ENCODE results near the gene DSP. TPM values are rescaled to one million over a fixed set of nuclear protein-coding genes. Genes with fewer than 3 reads are reported as not detected.

The DSP gene
- total RNA-seq, 1 experiment from 2014 or later = 104 TPM

- TF ChIP-seq POLR2A (IDR thresholded peaks at IDR 0.05; ENCODE audit: borderline replicate concordance, extremely low read depth, insufficient read depth, insufficient read length) (no peak), CTCF (IDR thresholded peaks at IDR 0.05 in 2 of 3, conservative IDR thresholded peaks at IDR 0.05 in 1 of 3; ENCODE audit: borderline replicate concordance in 1 of 3, insufficient read depth in 1 of 3, low read depth in 2 of 3, low read length in 2 of 3) (no peak), POLR2AphosphoS5 (IDR thresholded peaks at IDR 0.05; ENCODE audit: low read depth, low read length) (no peak), EZH2phosphoT487 (IDR thresholded peaks at IDR 0.05; ENCODE audit: borderline replicate concordance) (no peak), ATF3 (IDR thresholded peaks at IDR 0.05) (no peak), MAX (IDR thresholded peaks at IDR 0.05) (no peak), YY1 (IDR thresholded peaks at IDR 0.05; ENCODE audit: extremely low read depth, insufficient replicate concordance, low read depth, low read length) (no peak), CBX3 (IDR thresholded peaks at IDR 0.05; ENCODE audit: low read depth) (no peak), ZBTB33 (IDR thresholded peaks at IDR 0.05; ENCODE audit: extremely low read depth, insufficient replicate concordance, low read length) (no peak), EGR1 (IDR thresholded peaks at IDR 0.05; ENCODE audit: low read depth) (no peak)
- ChIA-PET POLR2A (no interaction called here), RAD21 (ENCODE audit: low non-redundant PET in 1 of 2, low total read pairs in 2 of 2, uncharacterized antibody in 2 of 2, unreplicated experiment in 2 of 2) (no interaction called here), CTCF (no interaction called here)
- Histone ChIP-seq H3K79me2 (ENCODE audit: insufficient read depth, low read length) (peaks cover 86% of the 10 kb centered on the region), H2AFZ (ENCODE audit: low read depth, low read length, poor library complexity, severe bottlenecking) (no peak overlapping the region), H3K4me3 (replicated peaks in 1 of 2; ENCODE audit: low read depth in 1 of 2, low read length in 2 of 2) (no peak overlapping the region), H3K9me3 (ENCODE audit: control insufficient read depth in 1 of 2, insufficient read depth in 1 of 2, low read depth in 1 of 2, low read length in 2 of 2) (no peaks in the 10 kb centered on the region), H3K36me3 (ENCODE audit: control insufficient read depth in 1 of 2, insufficient read depth in 2 of 2, low read length in 2 of 2) (peaks cover 0 to 1% of the 10 kb centered on the region in 2 experiments; a peak in 2 of 4 replicates), H3K9me2 (ENCODE audit: insufficient read depth) (no peaks in the 10 kb centered on the region), H4K20me1 (ENCODE audit: insufficient read depth) (no peaks in the 10 kb centered on the region), H3K27ac (ENCODE audit: low read depth, low read length) (no peak overlapping the region), H3K9ac (ENCODE audit: low read length) (no peak overlapping the region), H3K27me3 (ENCODE audit: insufficient read depth, low read length) (no peaks in the 10 kb centered on the region), H3K4me1 (ENCODE audit: control insufficient read depth in 1 of 2, insufficient read depth in 2 of 2, low read length in 2 of 2) (peaks cover 23 to 32% of the 10 kb centered on the region in 2 experiments), H3K4me2 (ENCODE audit: low read length) (no peak overlapping the region)
- intact Hi-C loops (cut with micrococcal nuclease) = no loop called here
- no peak for DNase-seq (ENCODE audit: low read depth, low spot score)
- ATAC-seq = no peak
- no TSS peak for BruUV-seq (replicated peaks)
Observed at GRCh38 chr6:7550433-7550801, 8.9 kb downstream of the DSP start.

Data from HCT116 (cell line).